Astrocyte of the spinal cord (primary cell): ENCODE measurements around the gene NRBF2.
"Not testable (repeated sequence)": the region's sequence is repeated elsewhere in the genome, so short reads cannot be mapped to it uniquely, and the experiment has no call there.

Source experiments
- DNase-seq: peaks from one replicate; pipeline ENCODE4 v3.0.0; 2011; ENCODE audit warnings: low read depth, low spot score
- H3K4me3 ChIP-seq: 2 replicates; pipeline ENCODE4 v1.5.1; 2011; ENCODE audit warnings: low read depth, mild to moderate bottlenecking, low read length, moderate library complexity
- in situ Hi-C: cut with HindIII; loops from 2 replicates; pipeline ENCODE4 v1.10.0; 2017; ENCODE audit warnings: low sequenced_read_pairs
- TF ChIP-seq, protein P1 (sequence below): IDR thresholded peaks from 2 replicates; pipeline ENCODE4 v1.5.1; 2012; ENCODE audit warnings: low read depth, mild to moderate bottlenecking, low read length, inconsistent platforms

Gene NRBF2

DNA sequence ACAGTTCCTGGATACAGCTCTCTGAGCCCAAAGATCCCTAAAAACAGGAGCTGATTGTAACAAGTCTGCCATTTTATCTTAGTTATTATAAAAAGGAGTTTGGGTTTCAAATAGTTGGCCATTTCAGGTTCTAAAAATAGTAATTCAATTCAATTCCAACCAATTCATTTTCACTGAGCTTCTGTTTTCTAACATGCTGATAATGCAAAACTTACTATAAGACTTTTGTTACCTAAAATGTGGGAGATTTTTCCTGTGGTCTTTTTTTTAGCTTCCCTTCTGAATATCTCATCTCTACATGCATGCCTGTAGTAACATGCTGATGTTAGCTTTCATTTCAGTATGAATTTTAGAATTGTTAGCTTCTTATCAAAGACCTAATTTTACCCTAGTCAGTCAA lies 13.4 kb downstream of the NRBF2 start:
- H3K4me3 ChIP-seq = no peak overlapping the region
- DNase-seq = no peak
- TF ChIP-seq, protein P1, sequence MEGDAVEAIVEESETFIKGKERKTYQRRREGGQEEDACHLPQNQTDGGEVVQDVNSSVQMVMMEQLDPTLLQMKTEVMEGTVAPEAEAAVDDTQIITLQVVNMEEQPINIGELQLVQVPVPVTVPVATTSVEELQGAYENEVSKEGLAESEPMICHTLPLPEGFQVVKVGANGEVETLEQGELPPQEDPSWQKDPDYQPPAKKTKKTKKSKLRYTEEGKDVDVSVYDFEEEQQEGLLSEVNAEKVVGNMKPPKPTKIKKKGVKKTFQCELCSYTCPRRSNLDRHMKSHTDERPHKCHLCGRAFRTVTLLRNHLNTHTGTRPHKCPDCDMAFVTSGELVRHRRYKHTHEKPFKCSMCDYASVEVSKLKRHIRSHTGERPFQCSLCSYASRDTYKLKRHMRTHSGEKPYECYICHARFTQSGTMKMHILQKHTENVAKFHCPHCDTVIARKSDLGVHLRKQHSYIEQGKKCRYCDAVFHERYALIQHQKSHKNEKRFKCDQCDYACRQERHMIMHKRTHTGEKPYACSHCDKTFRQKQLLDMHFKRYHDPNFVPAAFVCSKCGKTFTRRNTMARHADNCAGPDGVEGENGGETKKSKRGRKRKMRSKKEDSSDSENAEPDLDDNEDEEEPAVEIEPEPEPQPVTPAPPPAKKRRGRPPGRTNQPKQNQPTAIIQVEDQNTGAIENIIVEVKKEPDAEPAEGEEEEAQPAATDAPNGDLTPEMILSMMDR = no peak
- in situ Hi-C loops = no loop called here

DNA sequence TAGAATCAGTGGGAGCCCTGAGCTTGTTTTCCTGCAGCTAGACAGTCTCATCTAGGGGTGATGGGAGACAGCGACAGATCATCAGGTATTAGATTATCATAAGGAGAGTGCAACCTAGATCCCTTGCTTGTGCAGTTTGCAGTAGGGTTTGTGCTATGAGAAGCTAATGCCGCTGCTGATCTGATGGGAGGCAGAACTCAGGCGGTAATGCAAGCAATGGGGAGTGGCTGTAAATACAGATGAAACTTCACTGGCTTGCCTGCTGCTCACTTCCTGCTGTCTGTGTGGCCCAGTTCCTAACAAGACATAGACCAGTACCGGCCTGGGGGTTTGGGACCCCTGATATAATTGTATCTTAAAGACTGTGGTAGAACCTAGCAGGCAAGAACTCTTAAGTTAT lies 17.6 kb downstream of the NRBF2 start:
- in situ Hi-C loops = no loop called here
- TF ChIP-seq, protein P1 = no peak
- H3K4me3 ChIP-seq = no peak overlapping the region
- DNase-seq = no peak

- H3K4me3 ChIP-seq, in situ Hi-C loops, DNase-seq: not testable (repeated sequence)
Observed at GRCh38 chr10:63153868-63154545, 20.9 kb downstream of the NRBF2 start.

DNA sequence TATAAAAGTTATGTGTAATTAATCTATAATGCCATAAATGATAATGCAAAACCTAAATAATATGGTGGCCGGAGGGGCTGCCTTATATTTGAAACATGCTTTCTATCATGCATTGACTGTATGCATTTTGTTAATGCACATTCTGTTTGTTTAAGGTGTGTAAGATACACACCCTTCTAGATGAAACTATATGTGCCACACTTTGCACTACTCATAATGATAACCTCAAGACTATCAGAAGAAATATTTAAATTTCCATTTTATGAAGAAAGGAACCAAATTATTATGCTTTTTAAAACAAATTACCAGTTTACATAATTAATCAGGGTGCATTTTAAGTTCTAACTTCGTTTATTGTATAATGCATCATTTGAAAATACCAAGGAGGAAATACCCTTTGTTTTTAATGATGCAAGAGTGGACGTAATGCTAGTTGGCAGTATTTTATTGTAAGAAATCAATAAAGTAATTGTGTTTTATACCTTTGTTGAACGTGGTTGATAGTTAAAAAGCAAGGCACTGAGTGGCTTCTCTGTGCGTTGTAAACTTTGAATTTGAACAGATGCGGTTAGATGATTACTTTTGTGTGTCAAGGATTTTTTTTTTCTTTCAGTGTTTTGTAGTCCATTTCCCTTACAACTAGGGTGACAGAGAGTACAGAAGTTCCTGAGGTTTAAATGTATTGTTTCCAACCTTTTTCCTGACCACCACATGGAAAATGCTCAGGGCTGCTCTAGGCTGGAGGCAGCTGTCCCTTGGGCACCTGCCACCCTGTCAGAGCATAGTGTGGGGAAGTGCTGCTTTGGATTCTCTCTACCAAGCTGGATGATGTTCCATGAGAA lies 21.6 kb downstream of the NRBF2 start:
- TF ChIP-seq, protein P1 = no peak
- in situ Hi-C loops = no loop called here
- no peak for DNase-seq
- H3K4me3 ChIP-seq = no peak overlapping the region

DNA sequence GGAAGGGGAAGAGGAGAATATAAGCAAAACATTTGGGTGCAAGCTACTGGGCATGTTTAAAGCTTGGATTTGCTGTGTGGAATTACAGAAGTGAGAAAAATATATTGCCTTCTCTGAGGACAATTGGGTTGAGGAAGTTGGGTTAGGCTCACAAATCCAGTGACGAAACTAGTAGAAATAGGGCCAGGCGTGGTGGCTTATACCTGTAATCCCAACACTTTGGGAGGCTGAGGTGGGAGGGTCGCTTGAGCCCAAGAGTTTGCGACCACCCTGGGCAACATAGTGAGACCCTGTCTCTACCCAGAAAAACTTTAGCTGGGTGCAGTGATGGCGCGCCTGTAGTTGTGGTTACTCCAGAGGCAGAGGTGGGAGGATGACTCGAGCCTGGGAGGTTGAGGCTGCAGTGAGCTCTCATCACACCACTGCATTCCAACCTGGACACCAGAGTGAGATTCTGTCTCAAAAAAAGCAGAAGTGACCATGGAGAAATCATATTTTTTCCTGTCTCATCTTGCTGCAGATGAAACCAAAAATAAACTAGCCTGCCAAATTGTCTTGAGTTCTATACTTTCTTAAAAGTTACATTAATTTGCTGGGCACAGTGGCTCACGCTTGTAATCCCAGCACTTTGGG lies 22.4 kb downstream of the NRBF2 start:
- TF ChIP-seq, protein P1 = no peak
- in situ Hi-C loops = no loop called here
- no peak overlapping the region for H3K4me3 ChIP-seq
- DNase-seq = no peak

- in situ Hi-C loops = no loop called here
- DNase-seq = no peak
- TF ChIP-seq, protein P1 = no peak
- no peak overlapping the region for H3K4me3 ChIP-seq
Observed at GRCh38 chr10:63156236-63156635, 23.1 kb downstream of the NRBF2 start.
